SK-N-SH (cell line): Measurements from ENCODE around the gene DLG4. TPM values are rescaled to one million over a fixed set of nuclear protein-coding genes. Genes with fewer than 3 reads are reported as not detected.

Source experiments
- CTCF ChIA-PET: fragments of 300-600, 350-600 bp; formaldehyde crosslinking; extraction: SDS; loops from one replicate; lab custom pipeline; 2021; lab: Yijun Ruan, JAX
- POLR2A ChIA-PET: fragments of 350-600 bp; sonication (Branson Sonifier 250); formaldehyde crosslinking; extraction: SDS; loops from one replicate; lab custom pipeline; 2020; ENCODE audit warnings: antibody characterized with exemption, inconsistent platforms; lab: Yijun Ruan, JAX
- DNase-seq: peaks from one replicate; pipeline ENCODE4 v3.0.0; 2012
- H2AFZ ChIP-seq: fragments of 200-600 bp; sonication (generic); 2 replicates; pipeline ENCODE4 v1.8.1; 2016; ENCODE audit warnings: antibody characterized with exemption, mild to moderate bottlenecking, low read depth
- H3F3A ChIP-seq: fragments of 200-600 bp; sonication (generic); replicated peaks from 2 replicates; pipeline ENCODE3; 2016; ENCODE audit warnings: antibody characterized with exemption, mild to moderate bottlenecking; ENCODE audit not compliant: insufficient read depth
- H3K27ac ChIP-seq, 2 experiments: fragments of 200-500 bp in 1 of 2; fragments of 200-600 bp in 1 of 2; sonication (Bioruptor generic) in 1 of 2; sonication (generic), shearing (Covaris generic) in 1 of 2; 2 replicates each; pipeline versions ENCODE4 v1.5.1 to v1.6.1; 2014 to 2016; ENCODE audit warnings: low read depth in 2 of 2, inconsistent platforms in 1 of 2, low read length in 1 of 2, mild to moderate bottlenecking in 1 of 2, mixed read lengths in 1 of 2
- H3K27me3 ChIP-seq: fragments of 200-600 bp; sonication (generic), shearing (Covaris generic); 2 replicates; pipeline ENCODE4 v1.6.1; 2016; ENCODE audit warnings: mixed run types; ENCODE audit not compliant: insufficient read depth
- H3K36me3 ChIP-seq, 2 experiments: fragments of 200-500 bp in 1 of 2; fragments of 200-600 bp in 1 of 2; sonication (Bioruptor generic) in 1 of 2; sonication (generic) in 1 of 2; replicated peaks in 1 of 2; 2 replicates each; pipeline versions ENCODE3 to v1.5.1; 2014 to 2016; ENCODE audit warnings: low read length in 1 of 2, mild to moderate bottlenecking in 1 of 2; ENCODE audit not compliant: insufficient read depth in 2 of 2, control insufficient read depth in 1 of 2
- H3K4me1 ChIP-seq, 2 experiments: fragments of 200-500 bp in 1 of 2; fragments of 200-600 bp in 1 of 2; sonication (Bioruptor generic) in 1 of 2; sonication (generic), shearing (Covaris generic) in 1 of 2; 2 replicates each; pipeline versions ENCODE4 v1.5.1 to v1.6.1; 2014 to 2016; ENCODE audit warnings: low read depth in 1 of 2, low read length in 1 of 2, mixed run types in 1 of 2; ENCODE audit not compliant: insufficient read depth in 2 of 2, control insufficient read depth in 1 of 2
- H3K4me2 ChIP-seq: fragments of 200-600 bp; sonication (generic), shearing (Covaris generic); 2 replicates; pipeline ENCODE4 v1.6.1; 2017; ENCODE audit warnings: mixed run types
- H3K4me3 ChIP-seq, 2 experiments: fragments of 200-500 bp in 1 of 2; fragments of 200-600 bp in 1 of 2; sonication (Bioruptor generic) in 1 of 2; sonication (generic), shearing (Covaris generic) in 1 of 2; 2 replicates each; pipeline versions ENCODE4 v1.5.1 to v1.8.1; 2014 to 2016; ENCODE audit warnings: low read depth in 2 of 2, inconsistent platforms in 1 of 2, low read length in 1 of 2, mild to moderate bottlenecking in 1 of 2, mixed read lengths in 1 of 2, moderate library complexity in 1 of 2
- H3K79me2 ChIP-seq: fragments of 200-600 bp; sonication (generic); 2 replicates; pipeline ENCODE4 v1.8.1; 2017; ENCODE audit warnings: mild to moderate bottlenecking; ENCODE audit not compliant: insufficient read depth
- H3K9ac ChIP-seq: fragments of 200-600 bp; sonication (generic); 2 replicates; pipeline ENCODE4 v1.6.1; 2017; ENCODE audit warnings: mixed run types
- H3K9me2 ChIP-seq: fragments of 200-600 bp; sonication (generic); 2 replicates; pipeline ENCODE4 v1.6.1; 2017; ENCODE audit warnings: mixed run types
- H3K9me3 ChIP-seq: fragments of 200-600 bp; sonication (generic); 2 replicates; pipeline ENCODE4 v1.6.1; 2017; ENCODE audit warnings: mixed run types, mild to moderate bottlenecking, moderate library complexity
- H4K20me1 ChIP-seq: fragments of 200-600 bp; sonication (generic); 2 replicates; pipeline ENCODE4 v1.6.1; 2017; ENCODE audit warnings: mild to moderate bottlenecking, mixed run types; ENCODE audit not compliant: insufficient read depth
- CHD2 ChIP-seq: fragments of 150-350 bp; IDR thresholded peaks from 2 replicates; pipeline ENCODE4 v1.6.1; 2018; ENCODE audit warnings: low read length; ENCODE audit not compliant: partially characterized antibody
- FOXJ3 ChIP-seq: sonication (generic); formaldehyde crosslinking; IDR thresholded peaks from 2 replicates; pipeline ENCODE4 v1.5.1; 2020; ENCODE audit warnings: mild to moderate bottlenecking, missing genetic modification reagents
- NFIC ChIP-seq: IDR thresholded peaks from 2 replicates; pipeline ENCODE4 v1.4.0; 2012; ENCODE audit warnings: borderline replicate concordance
- NRF1 ChIP-seq: IDR thresholded peaks from 2 replicates; pipeline ENCODE4 v1.6.1; 2012; ENCODE audit warnings: low read depth, mild to moderate bottlenecking, low read length
- SMC3 ChIP-seq: IDR thresholded peaks from 2 replicates; pipeline ENCODE4 v1.6.1; 2012; ENCODE audit warnings: low read depth, low read length, improper control_type of control experiment
- TCF12 ChIP-seq: IDR thresholded peaks from 2 replicates; pipeline ENCODE4 v1.4.0; 2012
- WGBS: methylation state at CpG from one replicate; pipeline ENCODE4 v1.1.6; 2017; ENCODE audit warnings: low lambda C conversion rate; 5-methylcytosine and 5-hydroxymethylcytosine counted together
- polyA plus RNA-seq, 3 experiments: library from polyadenylated mRNA; depleted of rRNA; stranded (reverse); fragments of >200 nt; gene quantifications; 2 replicates each; pipeline ENCODE4 v1.2.3, GENCODE V29; 2012
- TF ChIP-seq, protein P1 (sequence below): IDR thresholded peaks from 2 replicates; pipeline ENCODE4 v1.6.1; 2012; ENCODE audit warnings: mild to moderate bottlenecking, low read depth, low read length, moderate library complexity
- TF ChIP-seq, protein P2 (sequence below): fragments of 150-350 bp; IDR thresholded peaks from 2 replicates; pipeline ENCODE4 v1.6.1; 2016; ENCODE audit warnings: mild to moderate bottlenecking, low read depth, low read length

The DLG4 gene
- polyA plus RNA-seq, 1 of the 3 experiments (the other 2 are of a cell fraction), result 30.5 TPM

DNA sequence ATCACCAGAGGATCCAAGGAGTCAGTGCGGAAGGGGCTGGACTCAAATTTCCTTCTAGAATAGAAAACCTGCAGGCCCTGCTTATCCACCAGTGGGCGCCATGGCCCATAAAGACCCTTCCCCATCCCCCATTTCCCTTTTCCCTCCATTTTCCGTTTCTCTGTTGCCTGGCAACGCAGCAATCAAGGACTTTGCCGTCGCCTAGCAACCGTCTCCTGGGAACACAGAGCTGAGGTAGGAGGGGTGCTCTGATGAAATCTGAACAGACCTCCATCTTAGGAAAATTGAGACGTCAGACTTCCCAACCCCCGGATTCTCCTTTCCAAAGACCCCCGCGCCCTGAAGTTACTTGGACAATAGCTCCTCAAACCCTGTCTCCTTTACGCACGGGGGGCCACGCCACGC, 5.7 kb downstream of the DLG4 start (continued):
- TF ChIP-seq, protein P1, sequence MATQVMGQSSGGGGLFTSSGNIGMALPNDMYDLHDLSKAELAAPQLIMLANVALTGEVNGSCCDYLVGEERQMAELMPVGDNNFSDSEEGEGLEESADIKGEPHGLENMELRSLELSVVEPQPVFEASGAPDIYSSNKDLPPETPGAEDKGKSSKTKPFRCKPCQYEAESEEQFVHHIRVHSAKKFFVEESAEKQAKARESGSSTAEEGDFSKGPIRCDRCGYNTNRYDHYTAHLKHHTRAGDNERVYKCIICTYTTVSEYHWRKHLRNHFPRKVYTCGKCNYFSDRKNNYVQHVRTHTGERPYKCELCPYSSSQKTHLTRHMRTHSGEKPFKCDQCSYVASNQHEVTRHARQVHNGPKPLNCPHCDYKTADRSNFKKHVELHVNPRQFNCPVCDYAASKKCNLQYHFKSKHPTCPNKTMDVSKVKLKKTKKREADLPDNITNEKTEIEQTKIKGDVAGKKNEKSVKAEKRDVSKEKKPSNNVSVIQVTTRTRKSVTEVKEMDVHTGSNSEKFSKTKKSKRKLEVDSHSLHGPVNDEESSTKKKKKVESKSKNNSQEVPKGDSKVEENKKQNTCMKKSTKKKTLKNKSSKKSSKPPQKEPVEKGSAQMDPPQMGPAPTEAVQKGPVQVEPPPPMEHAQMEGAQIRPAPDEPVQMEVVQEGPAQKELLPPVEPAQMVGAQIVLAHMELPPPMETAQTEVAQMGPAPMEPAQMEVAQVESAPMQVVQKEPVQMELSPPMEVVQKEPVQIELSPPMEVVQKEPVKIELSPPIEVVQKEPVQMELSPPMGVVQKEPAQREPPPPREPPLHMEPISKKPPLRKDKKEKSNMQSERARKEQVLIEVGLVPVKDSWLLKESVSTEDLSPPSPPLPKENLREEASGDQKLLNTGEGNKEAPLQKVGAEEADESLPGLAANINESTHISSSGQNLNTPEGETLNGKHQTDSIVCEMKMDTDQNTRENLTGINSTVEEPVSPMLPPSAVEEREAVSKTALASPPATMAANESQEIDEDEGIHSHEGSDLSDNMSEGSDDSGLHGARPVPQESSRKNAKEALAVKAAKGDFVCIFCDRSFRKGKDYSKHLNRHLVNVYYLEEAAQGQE, result no peak
- no peak for TF ChIP-seq TCF12
- TF ChIP-seq, protein P2, sequence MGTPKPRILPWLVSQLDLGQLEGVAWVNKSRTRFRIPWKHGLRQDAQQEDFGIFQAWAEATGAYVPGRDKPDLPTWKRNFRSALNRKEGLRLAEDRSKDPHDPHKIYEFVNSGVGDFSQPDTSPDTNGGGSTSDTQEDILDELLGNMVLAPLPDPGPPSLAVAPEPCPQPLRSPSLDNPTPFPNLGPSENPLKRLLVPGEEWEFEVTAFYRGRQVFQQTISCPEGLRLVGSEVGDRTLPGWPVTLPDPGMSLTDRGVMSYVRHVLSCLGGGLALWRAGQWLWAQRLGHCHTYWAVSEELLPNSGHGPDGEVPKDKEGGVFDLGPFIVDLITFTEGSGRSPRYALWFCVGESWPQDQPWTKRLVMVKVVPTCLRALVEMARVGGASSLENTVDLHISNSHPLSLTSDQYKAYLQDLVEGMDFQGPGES, result no peak
- peak; percentile 88 for TF ChIP-seq CHD2
- no peak for TF ChIP-seq NRF1
- no peak for TF ChIP-seq NFIC

DNA sequence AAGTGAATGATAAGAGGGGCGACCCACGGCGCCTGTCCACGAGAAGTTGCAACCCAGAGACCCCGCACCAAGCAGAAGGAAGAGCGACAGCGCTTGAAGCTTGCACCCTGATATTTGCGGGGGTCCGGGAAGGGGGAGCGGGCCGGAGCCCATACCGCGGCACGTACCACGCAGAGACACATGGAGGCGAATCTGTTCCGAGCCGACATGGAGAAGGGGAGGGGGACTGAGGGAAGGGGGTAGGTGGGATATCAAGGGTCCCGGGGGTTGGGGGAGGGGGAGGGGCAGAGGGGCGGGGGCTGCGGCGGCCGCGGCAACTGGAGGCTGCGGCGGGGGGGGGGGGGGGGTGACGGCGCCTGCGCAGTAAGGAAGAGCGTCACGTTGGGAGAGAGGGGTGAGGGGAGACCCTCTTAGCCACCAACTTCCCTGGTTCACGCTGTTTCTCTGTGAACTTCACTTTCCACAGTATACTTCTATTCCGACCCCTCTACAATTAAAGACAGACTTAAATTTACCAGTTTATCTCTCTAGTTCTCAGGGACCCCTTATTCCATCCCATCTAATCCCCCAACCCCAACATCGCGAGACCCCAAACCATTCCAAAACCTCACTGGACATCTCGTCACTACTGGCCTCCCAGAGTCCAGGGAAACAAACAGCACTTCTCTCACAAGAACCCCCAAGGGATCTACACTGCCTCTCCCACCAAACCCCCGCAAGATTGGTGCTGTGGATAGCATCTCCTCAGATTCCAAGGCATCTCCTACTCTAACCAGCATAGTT, 8.0 kb downstream of the DLG4 start:
- H3K4me1 ChIP-seq, result peaks cover 11 to 35% of the 10 kb centered on the region in 2 experiments; a peak in 3 of 4 replicates
- H3K27ac ChIP-seq, result peak overlapping the region in 1 of 2 experiments; percentile 39; a peak in 1 of 4 replicates
- H3F3A ChIP-seq, result peaks cover 31% of the 10 kb centered on the region
- H3K27me3 ChIP-seq, result no peaks in the 10 kb centered on the region
- H3K9ac ChIP-seq, result no peak overlapping the region
- ChIA-PET POLR2A (no interaction called here), CTCF (no interaction called here)
- no peak overlapping the region for H2AFZ ChIP-seq
- peak overlapping the region; percentile 10; the same call in 1 of the 2 replicates for H3K4me2 ChIP-seq
- TF ChIP-seq NFIC, result no peak
- TF ChIP-seq CHD2, result peak; percentile 79
- no peak for TF ChIP-seq SMC3
- TF ChIP-seq FOXJ3 (CRISPR knock-in tag), result no peak
- no peaks in the 10 kb centered on the region for H3K9me2 ChIP-seq
- 47% methylated on average over 29 of the region's 37 CpGs for WGBS
- peak; percentile 82 for DNase-seq
- peaks cover 63% of the 10 kb centered on the region for H3K79me2 ChIP-seq
- no peaks in the 10 kb centered on the region for H3K9me3 ChIP-seq
- peaks cover 48% of the 10 kb centered on the region for H4K20me1 ChIP-seq
- no peaks in the 10 kb centered on the region for H3K36me3 ChIP-seq
- peak overlapping the region in 1 of 2 experiments; percentile 40; a peak in 2 of 4 replicates for H3K4me3 ChIP-seq
